Measurements from ENCODE around the gene BPTF. TPM values are rescaled to one million over a fixed set of nuclear protein-coding genes. Genes with fewer than 3 reads are reported as not detected.
"Not testable (repeated sequence)": the region's sequence is repeated elsewhere in the genome, so short reads cannot be mapped to it uniquely, and the experiment has no call there.

The BPTF gene
- total RNA-seq, 2 experiments from 2014 or later: 69.7 to 77.0 TPM

GRCh38 chr17:67848846-67849245 is 23.5 kb downstream of the BPTF start:
- H3K4me3 Mint-ChIP-seq: not testable (repeated sequence)

GRCh38 chr17:67850991-67851631 is 25.8 kb downstream of the BPTF start:
- H3K36me3 Mint-ChIP-seq: peaks cover 35% of the 10 kb centered on the region
- DNase-seq: no peak
- no peak overlapping the region for H3K4me3 Mint-ChIP-seq
- no peak overlapping the region for H3K27ac Mint-ChIP-seq
- no peaks in the 10 kb centered on the region for H3K27me3 Mint-ChIP-seq
- H3K4me1 Mint-ChIP-seq: peaks cover 51% of the 10 kb centered on the region
- H3K9me3 Mint-ChIP-seq: no peaks in the 10 kb centered on the region

More at GRCh38 chr17:67848846-67849245, 23.5 kb downstream of the BPTF start:
- H3K9me3 Mint-ChIP-seq, DNase-seq, H3K27ac Mint-ChIP-seq, H3K27me3 Mint-ChIP-seq: not testable (repeated sequence)
- Mint-ChIP-seq H3K36me3 (peaks cover 22% of the 10 kb centered on the region), H3K4me1 (peaks cover 36% of the 10 kb centered on the region)

- Mint-ChIP-seq H3K4me1 (peaks cover 59% of the 10 kb centered on the region), H3K9me3 (no peaks in the 10 kb centered on the region), H3K27ac (no peak overlapping the region), H3K4me3 (no peak overlapping the region), H3K36me3 (peaks cover 49% of the 10 kb centered on the region), H3K27me3 (no peaks in the 10 kb centered on the region)
- DNase-seq: no peak
These were observed 28.4 kb downstream of the BPTF start for GRCh38 chr17:67853703-67854102.

- H3K4me3 Mint-ChIP-seq: no peak overlapping the region
- H3K4me1 Mint-ChIP-seq: peaks cover 57% of the 10 kb centered on the region
- DNase-seq: no peak
- no peaks in the 10 kb centered on the region for H3K9me3 Mint-ChIP-seq
- no peaks in the 10 kb centered on the region for H3K27me3 Mint-ChIP-seq
- peaks cover 42% of the 10 kb centered on the region for H3K36me3 Mint-ChIP-seq
- no peak overlapping the region for H3K27ac Mint-ChIP-seq
These were observed 29.1 kb downstream of the BPTF start for GRCh38 chr17:67854378-67854777.

- peak; percentile 14 for DNase-seq
- no peaks in the 10 kb centered on the region for H3K27me3 Mint-ChIP-seq
- peaks cover 35% of the 10 kb centered on the region for H3K36me3 Mint-ChIP-seq
- no peaks in the 10 kb centered on the region for H3K9me3 Mint-ChIP-seq
- peaks cover 65% of the 10 kb centered on the region for H3K4me1 Mint-ChIP-seq
- peak overlapping the region; percentile 86 for H3K27ac Mint-ChIP-seq
- H3K4me3 Mint-ChIP-seq: peak overlapping the region; percentile 75
These were observed 30.4 kb downstream of the BPTF start for GRCh38 chr17:67855504-67856324.

GRCh38 chr17:67856402-67856801 is 31.1 kb downstream of the BPTF start:
- Mint-ChIP-seq H3K27ac (peak overlapping the region; percentile 86), H3K36me3 (peaks cover 34% of the 10 kb centered on the region), H3K4me1 (peaks cover 66% of the 10 kb centered on the region), H3K4me3 (peak overlapping the region; percentile 75)
- not testable (repeated sequence) for DNase-seq, H3K27me3 Mint-ChIP-seq, H3K9me3 Mint-ChIP-seq

GRCh38 chr17:67862614-67863217 is 37.4 kb downstream of the BPTF start:
- Mint-ChIP-seq H3K4me1 (peaks cover 64% of the 10 kb centered on the region), H3K27ac (no peak overlapping the region), H3K36me3 (peaks cover 26% of the 10 kb centered on the region), H3K9me3 (peaks cover 3% of the 10 kb centered on the region), H3K4me3 (no peak overlapping the region), H3K27me3 (no peaks in the 10 kb centered on the region)
- DNase-seq: no peak

- peak overlapping the region; percentile 77 for H3K27ac Mint-ChIP-seq
- no peak for DNase-seq
- peaks cover 3% of the 10 kb centered on the region for H3K9me3 Mint-ChIP-seq
- peak overlapping the region; percentile 14 for H3K4me3 Mint-ChIP-seq
- H3K36me3 Mint-ChIP-seq: peaks cover 23% of the 10 kb centered on the region
- H3K4me1 Mint-ChIP-seq: peaks cover 59% of the 10 kb centered on the region
- H3K27me3 Mint-ChIP-seq: no peaks in the 10 kb centered on the region
These were observed 38.4 kb downstream of the BPTF start for GRCh38 chr17:67863624-67864247.

GRCh38 chr17:67865438-67865837 is 40.1 kb downstream of the BPTF start:
- Mint-ChIP-seq H3K4me1 (peaks cover 48% of the 10 kb centered on the region), H3K27me3 (no peaks in the 10 kb centered on the region), H3K27ac (no peak overlapping the region), H3K4me3 (no peak overlapping the region), H3K9me3 (peaks cover 3% of the 10 kb centered on the region), H3K36me3 (peaks cover 27% of the 10 kb centered on the region)
- DNase-seq: no peak

GRCh38 chr17:67867591-67867990 is 42.3 kb downstream of the BPTF start:
- Mint-ChIP-seq H3K4me3 (no peak overlapping the region), H3K4me1 (peaks cover 35% of the 10 kb centered on the region), H3K27ac (peak overlapping the region; percentile 80), H3K36me3 (peaks cover 22% of the 10 kb centered on the region), H3K9me3 (peaks cover 3% of the 10 kb centered on the region), H3K27me3 (no peaks in the 10 kb centered on the region)
- DNase-seq: peak; percentile 12

- H3K4me1 Mint-ChIP-seq: peaks cover 30% of the 10 kb centered on the region
- H3K27ac Mint-ChIP-seq: no peak overlapping the region
- no peaks in the 10 kb centered on the region for H3K9me3 Mint-ChIP-seq
- no peaks in the 10 kb centered on the region for H3K27me3 Mint-ChIP-seq
- H3K4me3 Mint-ChIP-seq: no peak overlapping the region
- peaks cover 19% of the 10 kb centered on the region for H3K36me3 Mint-ChIP-seq
- no peak for DNase-seq
These were observed 42.9 kb downstream of the BPTF start for GRCh38 chr17:67868176-67868575.

- Mint-ChIP-seq H3K9me3 (no peaks in the 10 kb centered on the region), H3K27ac (no peak overlapping the region), H3K27me3 (no peaks in the 10 kb centered on the region), H3K4me3 (no peak overlapping the region), H3K36me3 (peaks cover 8% of the 10 kb centered on the region), H3K4me1 (peaks cover 4% of the 10 kb centered on the region)
- no peak for DNase-seq
These were observed 54.4 kb downstream of the BPTF start for GRCh38 chr17:67879662-67880061.

GRCh38 chr17:67881083-67881482 is 55.8 kb downstream of the BPTF start:
- H3K27me3 Mint-ChIP-seq: no peaks in the 10 kb centered on the region
- DNase-seq: no peak
- H3K9me3 Mint-ChIP-seq: no peaks in the 10 kb centered on the region
- H3K4me3 Mint-ChIP-seq: no peak overlapping the region
- peaks cover 8% of the 10 kb centered on the region for H3K36me3 Mint-ChIP-seq
- no peak overlapping the region for H3K27ac Mint-ChIP-seq
- H3K4me1 Mint-ChIP-seq: peaks cover 6% of the 10 kb centered on the region

- Mint-ChIP-seq H3K4me1 (peaks cover 6% of the 10 kb centered on the region), H3K4me3 (no peak overlapping the region), H3K27me3 (no peaks in the 10 kb centered on the region), H3K9me3 (no peaks in the 10 kb centered on the region), H3K27ac (no peak overlapping the region), H3K36me3 (peaks cover 16% of the 10 kb centered on the region)
- DNase-seq: no peak
These were observed 59.4 kb downstream of the BPTF start for GRCh38 chr17:67884741-67885140.

All from activated naive CD8-positive, alpha-beta T cell treated with anti-CD3 and anti-CD28 coated beads for 36 hours (primary cell).